HCT116 (cell line): ENCODE data around the gene APBA2. TPM values are rescaled to one million over a fixed set of nuclear protein-coding genes. Genes with fewer than 3 reads are reported as not detected.

Experiments
- ATAC-seq: fragments of 200-7000 bp; cut with Tn5 transposase; 2 replicates; pipeline ENCODE4 v1.9.1; 2020; ENCODE audit warnings: mild to moderate bottlenecking, moderate library complexity
- BruUV-seq: library from RNA; stranded (reverse); fragments of 400-500 nt; replicated peaks from 2 replicates; lab custom pipeline; 2021; lab: Mats Ljungman, UMichigan
- CTCF ChIA-PET: fragments of 300-600 bp; sonication (Branson Sonifier 250); formaldehyde crosslinking; loops from one replicate; lab custom pipeline; 2021; ENCODE audit warnings: antibody characterized with exemption; lab: Charles Lee
- POLR2A ChIA-PET: fragments of 300-600, 350-600 bp; sonication (Branson Sonifier 250); formaldehyde crosslinking; loops from one replicate; lab custom pipeline; 2021; ENCODE audit warnings: antibody characterized with exemption; lab: Charles Lee
- RAD21 ChIA-PET, 2 experiments: fragments of 300-600 bp; sonication (Branson Sonifier 250); formaldehyde crosslinking; loops; one replicate each; lab custom pipeline; 2023; ENCODE audit warnings: low total read pairs in 2 of 2; ENCODE audit not compliant: uncharacterized antibody in 2 of 2, unreplicated experiment in 2 of 2, low non-redundant PET in 1 of 2; lab: Charles Lee
- DNase-seq: peaks from one replicate; pipeline ENCODE4 v3.0.0-alpha.2; 2010; ENCODE audit warnings: low read depth, low spot score
- H2AFZ ChIP-seq: fragments of 200-600 bp; shearing (Covaris generic), sonication (generic); 2 replicates; pipeline ENCODE4 v1.6.1; 2017; ENCODE audit warnings: low read depth, mixed run types, mixed read lengths, antibody characterized with exemption, low read length; ENCODE audit not compliant: poor library complexity, severe bottlenecking
- H3K27ac ChIP-seq: 2 replicates; pipeline ENCODE4 v1.5.1; 2012; ENCODE audit warnings: low read depth, low read length
- H3K27me3 ChIP-seq: fragments of 200-600 bp; sonication (generic); 2 replicates; pipeline ENCODE4 v1.6.1; 2016; ENCODE audit warnings: mixed run types, low read length, mixed read lengths; ENCODE audit not compliant: insufficient read depth
- H3K36me3 ChIP-seq, 2 experiments: fragments of 200-500 bp in 1 of 2; fragments of 200-600 bp in 1 of 2; sonication (Bioruptor generic) in 1 of 2; sonication (generic) in 1 of 2; 2 replicates each; pipeline versions ENCODE4 v1.5.1 to v1.6.1; 2014 to 2016; ENCODE audit warnings: low read length in 2 of 2, inconsistent platforms in 1 of 2, mixed read lengths in 1 of 2, mixed run types in 1 of 2; ENCODE audit not compliant: insufficient read depth in 2 of 2, control insufficient read depth in 1 of 2
- H3K4me1 ChIP-seq, 2 experiments: fragments of 200-600 bp in 1 of 2; sonication (generic) in 1 of 2; 2 replicates each; pipeline versions ENCODE4 v1.5.1 to v1.6.1; 2012 to 2017; ENCODE audit warnings: low read length in 2 of 2, inconsistent platforms in 1 of 2, mild to moderate bottlenecking in 1 of 2, mixed read lengths in 1 of 2, mixed run types in 1 of 2, moderate library complexity in 1 of 2; ENCODE audit not compliant: insufficient read depth in 2 of 2, control insufficient read depth in 1 of 2
- H3K4me2 ChIP-seq: fragments of 200-600 bp; sonication (generic); 2 replicates; pipeline ENCODE4 v1.6.1; 2017; ENCODE audit warnings: mixed run types, low read length, mixed read lengths
- H3K4me3 ChIP-seq, 2 experiments: fragments of 200-600 bp in 1 of 2; sonication (generic) in 1 of 2; replicated peaks in 1 of 2; 2 replicates each; pipeline ENCODE4 v1.5.1; 2011 to 2016; ENCODE audit warnings: low read length in 2 of 2, control low read depth in 1 of 2, low read depth in 1 of 2, mild to moderate bottlenecking in 1 of 2, mixed read lengths in 1 of 2, mixed run types in 1 of 2
- H3K79me2 ChIP-seq: fragments of 200-600 bp; sonication (generic); 2 replicates; pipeline ENCODE4 v1.6.1; 2017; ENCODE audit warnings: mild to moderate bottlenecking, mixed run types, low read length, moderate library complexity, mixed read lengths; ENCODE audit not compliant: insufficient read depth
- H3K9ac ChIP-seq: fragments of 200-600 bp; sonication (generic); 2 replicates; pipeline ENCODE4 v1.6.1; 2016; ENCODE audit warnings: low read length, mixed read lengths
- H3K9me2 ChIP-seq: fragments of 200-600 bp; sonication (generic), shearing (Covaris generic); 2 replicates; pipeline ENCODE4 v1.6.1; 2017; ENCODE audit warnings: mixed run types, mild to moderate bottlenecking, moderate library complexity; ENCODE audit not compliant: insufficient read depth
- H3K9me3 ChIP-seq, 2 experiments: fragments of 200-500 bp in 1 of 2; fragments of 200-600 bp in 1 of 2; sonication (Bioruptor generic) in 1 of 2; sonication (generic) in 1 of 2; 2 replicates each; pipeline ENCODE4 v1.6.1; 2014 to 2017; ENCODE audit warnings: low read length in 2 of 2, mixed read lengths in 2 of 2, inconsistent platforms in 1 of 2, low read depth in 1 of 2, mild to moderate bottlenecking in 1 of 2, mixed run types in 1 of 2, moderate library complexity in 1 of 2; ENCODE audit not compliant: control insufficient read depth in 1 of 2, insufficient read depth in 1 of 2
- H4K20me1 ChIP-seq: fragments of 200-600 bp; sonication (generic), shearing (Covaris generic); 2 replicates; pipeline ENCODE4 v1.6.1; 2017; ENCODE audit warnings: mixed run types, mild to moderate bottlenecking, moderate library complexity; ENCODE audit not compliant: insufficient read depth
- CBX3 ChIP-seq: IDR thresholded peaks from 2 replicates; pipeline ENCODE4 v1.6.1; 2012; ENCODE audit warnings: low read depth
- EGR1 ChIP-seq: IDR thresholded peaks from 2 replicates; pipeline ENCODE4 v1.6.1; 2012; ENCODE audit warnings: low read depth
- ELF1 ChIP-seq: IDR thresholded peaks from 2 replicates; pipeline ENCODE4 v1.6.1; 2012; ENCODE audit warnings: low read depth, borderline replicate concordance
- EZH2 ChIP-seq: fragments of 200-600 bp; sonication (generic); IDR thresholded peaks from 2 replicates; pipeline ENCODE4 v1.6.1; 2017; ENCODE audit warnings: antibody characterized with exemption, mixed run types
- JUND ChIP-seq: IDR thresholded peaks from 2 replicates; pipeline ENCODE4 v1.6.1; 2012
- POLR2AphosphoS5 ChIP-seq: IDR thresholded peaks from 2 replicates; pipeline ENCODE4 v1.6.1; 2011; ENCODE audit warnings: mild to moderate bottlenecking, low read depth, low read length, moderate library complexity
- YY1 ChIP-seq: IDR thresholded peaks from 2 replicates; pipeline ENCODE4 v1.6.1; 2011; ENCODE audit warnings: low read length, low read depth, moderate library complexity, mild to moderate bottlenecking; ENCODE audit not compliant: insufficient replicate concordance; ENCODE audit errors: extremely low read depth
- ZFX ChIP-seq: fragments of 450-650 bp; IDR thresholded peaks from 2 replicates; pipeline ENCODE4 v1.6.1; 2017
- intact Hi-C: fragments of 100-400 bp; cut with micrococcal nuclease; formaldehyde crosslinking; loops from 2 replicates; pipeline ENCODE4 v1.10.0; 2022
- total RNA-seq: library from RNA; stranded (reverse); gene quantifications from one replicate; pipeline ENCODE4 v1.2.1, GENCODE V29; 2021; ENCODE audit not compliant: unreplicated experiment
- TF ChIP-seq, protein P1 (sequence below): IDR thresholded peaks from 2 replicates; pipeline ENCODE4 v1.6.1; 2011; ENCODE audit warnings: mild to moderate bottlenecking, low read length, moderate library complexity; ENCODE audit not compliant: insufficient replicate concordance; ENCODE audit errors: extremely low read depth
- TF ChIP-seq, protein P2 (sequence below): IDR thresholded peaks from 2 replicates; pipeline ENCODE4 v1.6.1; 2012; ENCODE audit warnings: low read depth

The APBA2 gene
- total RNA-seq, 1 experiment from 2014 or later = 0.47 TPM

DNA sequence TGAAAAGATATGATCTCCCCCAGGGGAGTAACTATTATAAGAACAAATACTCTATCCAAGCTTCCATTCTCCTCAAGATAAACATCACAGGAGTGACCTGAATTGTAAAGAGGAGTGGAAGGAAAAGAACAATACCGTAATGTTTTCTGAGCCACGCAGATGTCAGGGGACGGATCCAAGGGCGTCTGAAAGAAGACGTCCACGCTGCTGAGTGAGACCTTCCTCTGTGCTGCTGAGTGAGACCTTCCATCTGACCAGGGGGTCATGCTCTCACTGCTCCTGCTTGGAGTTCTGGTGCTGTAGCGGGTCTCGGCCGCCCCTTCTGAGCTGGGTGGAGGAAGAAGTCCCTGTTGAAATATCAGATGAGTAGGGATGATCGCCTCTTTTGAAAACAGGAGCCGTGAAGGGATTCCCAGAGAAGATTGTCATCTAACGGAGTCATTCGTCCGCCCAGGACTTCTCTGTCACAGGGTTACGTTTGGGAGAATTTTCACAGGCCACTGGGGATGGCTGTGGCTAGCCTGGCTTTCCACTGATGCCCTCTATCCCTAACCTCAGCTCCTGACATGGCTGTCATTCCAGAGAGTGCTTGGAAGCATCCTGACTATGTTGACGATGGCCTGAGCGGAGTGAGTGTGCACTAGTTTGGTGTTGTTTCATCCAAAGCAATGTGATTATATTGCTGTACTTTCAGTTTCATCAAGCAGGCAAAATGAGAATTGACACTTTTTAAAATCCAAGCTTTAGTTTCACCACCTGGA, 184.9 kb downstream of the APBA2 start:
- POLR2A ChIA-PET = no interaction called here
- Histone ChIP-seq H3K27ac (no peak overlapping the region), H3K9me3 (no peaks in the 10 kb centered on the region), H3K9ac (no peak overlapping the region), H3K4me2 (no peak overlapping the region), H3K79me2 (no peaks in the 10 kb centered on the region), H3K4me1 (no peaks in the 10 kb centered on the region), H2AFZ (no peak overlapping the region), H3K4me3 (no peak overlapping the region), H3K9me2 (no peaks in the 10 kb centered on the region), H3K36me3 (no peaks in the 10 kb centered on the region), H4K20me1 (no peaks in the 10 kb centered on the region), H3K27me3 (no peaks in the 10 kb centered on the region)
- CTCF ChIA-PET = no interaction called here
- TF ChIP-seq POLR2AphosphoS5 (no peak), ZFX (no peak), ELF1 (no peak), EGR1 (no peak), JUND (no peak)
- TF ChIP-seq, protein P1, sequence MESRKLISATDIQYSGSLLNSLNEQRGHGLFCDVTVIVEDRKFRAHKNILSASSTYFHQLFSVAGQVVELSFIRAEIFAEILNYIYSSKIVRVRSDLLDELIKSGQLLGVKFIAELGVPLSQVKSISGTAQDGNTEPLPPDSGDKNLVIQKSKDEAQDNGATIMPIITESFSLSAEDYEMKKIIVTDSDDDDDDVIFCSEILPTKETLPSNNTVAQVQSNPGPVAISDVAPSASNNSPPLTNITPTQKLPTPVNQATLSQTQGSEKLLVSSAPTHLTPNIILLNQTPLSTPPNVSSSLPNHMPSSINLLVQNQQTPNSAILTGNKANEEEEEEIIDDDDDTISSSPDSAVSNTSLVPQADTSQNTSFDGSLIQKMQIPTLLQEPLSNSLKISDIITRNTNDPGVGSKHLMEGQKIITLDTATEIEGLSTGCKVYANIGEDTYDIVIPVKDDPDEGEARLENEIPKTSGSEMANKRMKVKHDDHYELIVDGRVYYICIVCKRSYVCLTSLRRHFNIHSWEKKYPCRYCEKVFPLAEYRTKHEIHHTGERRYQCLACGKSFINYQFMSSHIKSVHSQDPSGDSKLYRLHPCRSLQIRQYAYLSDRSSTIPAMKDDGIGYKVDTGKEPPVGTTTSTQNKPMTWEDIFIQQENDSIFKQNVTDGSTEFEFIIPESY = no peak
- DNase-seq = no peak
- intact Hi-C loops = no loop called here
- no TSS peak for BruUV-seq
- ATAC-seq = no peak
- RAD21 ChIA-PET = no interaction called here

DNA sequence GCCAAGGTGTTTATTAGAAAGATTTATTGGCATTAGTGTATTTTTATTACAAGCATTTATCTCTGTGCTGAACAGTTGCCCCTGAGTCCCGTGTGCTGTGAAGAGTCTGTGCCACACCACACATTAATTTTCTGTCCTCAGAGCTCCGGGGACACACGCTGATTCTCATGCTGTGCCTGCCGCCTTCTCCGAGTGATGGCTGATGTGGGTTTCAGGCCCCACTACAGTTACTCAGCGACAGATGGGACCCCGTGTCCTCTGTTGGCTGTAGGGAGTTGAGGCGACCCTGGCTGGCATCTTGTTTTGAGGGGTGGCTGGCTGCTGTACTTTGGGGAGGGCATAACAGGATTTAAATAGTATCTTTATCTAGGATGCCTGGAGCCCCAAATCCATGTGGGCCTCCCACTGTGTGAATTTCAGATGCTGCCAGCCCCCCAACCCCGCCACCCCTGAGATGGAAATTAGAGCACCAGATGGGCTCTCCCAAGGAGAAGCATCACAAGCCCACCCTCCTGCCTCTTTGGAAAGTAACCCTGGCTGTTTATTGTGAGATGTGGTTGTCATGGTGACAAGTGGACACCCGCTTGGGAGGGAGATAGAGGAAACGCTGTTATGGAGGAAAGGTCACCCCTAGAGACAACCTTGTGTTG, 185.6 kb downstream of the APBA2 start:
- ChIA-PET POLR2A (no interaction called here), RAD21 (no interaction called here), CTCF (no interaction called here)
- intact Hi-C loops = no loop called here
- Histone ChIP-seq H3K36me3 (no peaks in the 10 kb centered on the region), H3K9me2 (no peaks in the 10 kb centered on the region), H3K9ac (no peak overlapping the region), H3K9me3 (no peaks in the 10 kb centered on the region), H3K27ac (no peak overlapping the region), H3K4me1 (no peaks in the 10 kb centered on the region), H3K79me2 (no peaks in the 10 kb centered on the region), H3K4me3 (no peak overlapping the region), H2AFZ (no peak overlapping the region), H4K20me1 (no peaks in the 10 kb centered on the region), H3K27me3 (no peaks in the 10 kb centered on the region), H3K4me2 (no peak overlapping the region)
- DNase-seq = no peak
- ATAC-seq = no peak
- BruUV-seq = no TSS peak
- no peak for TF ChIP-seq YY1
- TF ChIP-seq, protein P2, sequence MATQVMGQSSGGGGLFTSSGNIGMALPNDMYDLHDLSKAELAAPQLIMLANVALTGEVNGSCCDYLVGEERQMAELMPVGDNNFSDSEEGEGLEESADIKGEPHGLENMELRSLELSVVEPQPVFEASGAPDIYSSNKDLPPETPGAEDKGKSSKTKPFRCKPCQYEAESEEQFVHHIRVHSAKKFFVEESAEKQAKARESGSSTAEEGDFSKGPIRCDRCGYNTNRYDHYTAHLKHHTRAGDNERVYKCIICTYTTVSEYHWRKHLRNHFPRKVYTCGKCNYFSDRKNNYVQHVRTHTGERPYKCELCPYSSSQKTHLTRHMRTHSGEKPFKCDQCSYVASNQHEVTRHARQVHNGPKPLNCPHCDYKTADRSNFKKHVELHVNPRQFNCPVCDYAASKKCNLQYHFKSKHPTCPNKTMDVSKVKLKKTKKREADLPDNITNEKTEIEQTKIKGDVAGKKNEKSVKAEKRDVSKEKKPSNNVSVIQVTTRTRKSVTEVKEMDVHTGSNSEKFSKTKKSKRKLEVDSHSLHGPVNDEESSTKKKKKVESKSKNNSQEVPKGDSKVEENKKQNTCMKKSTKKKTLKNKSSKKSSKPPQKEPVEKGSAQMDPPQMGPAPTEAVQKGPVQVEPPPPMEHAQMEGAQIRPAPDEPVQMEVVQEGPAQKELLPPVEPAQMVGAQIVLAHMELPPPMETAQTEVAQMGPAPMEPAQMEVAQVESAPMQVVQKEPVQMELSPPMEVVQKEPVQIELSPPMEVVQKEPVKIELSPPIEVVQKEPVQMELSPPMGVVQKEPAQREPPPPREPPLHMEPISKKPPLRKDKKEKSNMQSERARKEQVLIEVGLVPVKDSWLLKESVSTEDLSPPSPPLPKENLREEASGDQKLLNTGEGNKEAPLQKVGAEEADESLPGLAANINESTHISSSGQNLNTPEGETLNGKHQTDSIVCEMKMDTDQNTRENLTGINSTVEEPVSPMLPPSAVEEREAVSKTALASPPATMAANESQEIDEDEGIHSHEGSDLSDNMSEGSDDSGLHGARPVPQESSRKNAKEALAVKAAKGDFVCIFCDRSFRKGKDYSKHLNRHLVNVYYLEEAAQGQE = no peak
- TF ChIP-seq CBX3 = no peak
- TF ChIP-seq, protein P1 = no peak
- TF ChIP-seq ZFX = no peak
- TF ChIP-seq POLR2AphosphoS5 = no peak
- no peak for TF ChIP-seq EZH2
